ENCODE results near the gene CCDC50. TPM values are rescaled to one million over a fixed set of nuclear protein-coding genes. Genes with fewer than 3 reads are reported as not detected.

CCDC50 gene
- polyA plus RNA-seq, 1 donor: 30.1 TPM

GRCh38 chr3:191381303-191381702, 52.1 kb downstream of the CCDC50 start:
- no peak for DNase-seq

- DNase-seq: no peak
These were observed 53.5 kb downstream of the CCDC50 start for GRCh38 chr3:191382661-191383060.

- no peak for DNase-seq
These were observed 53.9 kb downstream of the CCDC50 start for GRCh38 chr3:191383124-191383523.

- no peak for DNase-seq
These were observed 55.9 kb downstream of the CCDC50 start for GRCh38 chr3:191385101-191385500.

- DNase-seq: no peak
These were observed 58.4 kb downstream of the CCDC50 start for GRCh38 chr3:191387441-191388077.

- no peak for DNase-seq
These were observed 59.6 kb downstream of the CCDC50 start for GRCh38 chr3:191388823-191389222.

- DNase-seq: no peak
These were observed 61.4 kb downstream of the CCDC50 start for GRCh38 chr3:191390580-191390979.

GRCh38 chr3:191391861-191392808, 62.9 kb downstream of the CCDC50 start:
- DNase-seq: no peak

- DNase-seq: no peak
These were observed 64.0 kb downstream of the CCDC50 start for GRCh38 chr3:191393146-191393545.

GRCh38 chr3:191397771-191398170, 68.6 kb downstream of the CCDC50 start:
- no peak for DNase-seq

- no peak for DNase-seq
These were observed 69.4 kb downstream of the CCDC50 start for GRCh38 chr3:191398607-191399006.

GRCh38 chr3:191399918-191400317, 70.7 kb downstream of the CCDC50 start:
- DNase-seq: no peak

GRCh38 chr3:191401775-191402357, 72.7 kb downstream of the CCDC50 start:
- DNase-seq: no peak

- DNase-seq: no peak
These were observed 80.7 kb downstream of the CCDC50 start for GRCh38 chr3:191409791-191410359.

GRCh38 chr3:191412759-191413158, 83.6 kb downstream of the CCDC50 start:
- peak; percentile 32 for DNase-seq

GRCh38 chr3:191414286-191414685, 85.1 kb downstream of the CCDC50 start:
- DNase-seq: no peak

GRCh38 chr3:191414732-191415131, 85.5 kb downstream of the CCDC50 start:
- no peak for DNase-seq

GRCh38 chr3:191415566-191415965, 86.4 kb downstream of the CCDC50 start:
- no peak for DNase-seq

- DNase-seq: no peak
These were observed 88.2 kb downstream of the CCDC50 start for GRCh38 chr3:191417457-191417729.

GRCh38 chr3:191420771-191421170, 91.6 kb downstream of the CCDC50 start:
- DNase-seq: no peak

GRCh38 chr3:191424881-191425280, 95.7 kb downstream of the CCDC50 start:
- DNase-seq: no peak

GRCh38 chr3:191425322-191425734, 96.1 kb downstream of the CCDC50 start:
- no peak for DNase-seq

- DNase-seq: no peak
These were observed 97.1 kb downstream of the CCDC50 start for GRCh38 chr3:191426311-191426710.

All from hindlimb muscle (tissue), 1 donor.